RWPE1 (cell line): ENCODE data around the gene MRGPRX2.

Experiments
- CTCF ChIA-PET: fragments of 350-600 bp; sonication (Branson Sonifier 250); formaldehyde crosslinking; extraction: SDS; loops from one replicate; lab custom pipeline; 2021; lab: Yijun Ruan, JAX
- POLR2A ChIA-PET: fragments of 400-600 bp; formaldehyde crosslinking; extraction: SDS; loops from one replicate; lab custom pipeline; 2020; ENCODE audit warnings: antibody characterized with exemption; ENCODE audit not compliant: low non-redundant PET; lab: Yijun Ruan, JAX
- DNase-seq: peaks from one replicate; pipeline ENCODE4 v3.0.0; 2012; ENCODE audit warnings: low spot score
- H3K27ac ChIP-seq: fragments of 450-650 bp; 2 replicates; pipeline ENCODE4 v1.5.1; 2017
- TF ChIP-seq, protein P1 (sequence below): fragments of 450-650 bp; conservative IDR thresholded peaks from 2 replicates; pipeline ENCODE4 v1.5.1; 2017; ENCODE audit warnings: low read depth, mild to moderate bottlenecking

Gene MRGPRX2

DNA sequence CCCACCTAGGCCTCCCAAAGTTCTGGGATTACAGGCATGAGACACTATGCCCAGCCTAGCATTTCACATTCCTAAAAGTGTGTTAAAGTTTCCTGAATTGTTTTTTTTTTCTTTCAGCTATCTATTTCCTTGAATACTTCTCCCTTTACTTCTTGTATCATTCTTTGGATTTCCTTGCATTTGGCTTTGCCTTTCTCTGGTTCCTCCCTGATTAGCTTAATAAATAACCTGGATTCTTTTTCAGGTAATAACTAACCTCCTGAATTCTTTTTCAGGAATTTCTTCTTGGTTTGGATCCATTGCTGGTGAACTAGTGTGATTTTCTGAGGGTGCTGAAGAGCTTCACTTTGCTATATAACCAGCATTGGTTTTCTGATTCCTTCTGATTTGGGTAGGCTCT, 47.9 kb downstream of the MRGPRX2 start:
- POLR2A ChIA-PET, result no interaction called here
- no peak overlapping the region for H3K27ac ChIP-seq
- DNase-seq, result no peak
- CTCF ChIA-PET, result no interaction called here
- TF ChIP-seq, protein P1, sequence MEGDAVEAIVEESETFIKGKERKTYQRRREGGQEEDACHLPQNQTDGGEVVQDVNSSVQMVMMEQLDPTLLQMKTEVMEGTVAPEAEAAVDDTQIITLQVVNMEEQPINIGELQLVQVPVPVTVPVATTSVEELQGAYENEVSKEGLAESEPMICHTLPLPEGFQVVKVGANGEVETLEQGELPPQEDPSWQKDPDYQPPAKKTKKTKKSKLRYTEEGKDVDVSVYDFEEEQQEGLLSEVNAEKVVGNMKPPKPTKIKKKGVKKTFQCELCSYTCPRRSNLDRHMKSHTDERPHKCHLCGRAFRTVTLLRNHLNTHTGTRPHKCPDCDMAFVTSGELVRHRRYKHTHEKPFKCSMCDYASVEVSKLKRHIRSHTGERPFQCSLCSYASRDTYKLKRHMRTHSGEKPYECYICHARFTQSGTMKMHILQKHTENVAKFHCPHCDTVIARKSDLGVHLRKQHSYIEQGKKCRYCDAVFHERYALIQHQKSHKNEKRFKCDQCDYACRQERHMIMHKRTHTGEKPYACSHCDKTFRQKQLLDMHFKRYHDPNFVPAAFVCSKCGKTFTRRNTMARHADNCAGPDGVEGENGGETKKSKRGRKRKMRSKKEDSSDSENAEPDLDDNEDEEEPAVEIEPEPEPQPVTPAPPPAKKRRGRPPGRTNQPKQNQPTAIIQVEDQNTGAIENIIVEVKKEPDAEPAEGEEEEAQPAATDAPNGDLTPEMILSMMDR, result no peak
